ENCODE results near the gene FREY1.

DNA sequence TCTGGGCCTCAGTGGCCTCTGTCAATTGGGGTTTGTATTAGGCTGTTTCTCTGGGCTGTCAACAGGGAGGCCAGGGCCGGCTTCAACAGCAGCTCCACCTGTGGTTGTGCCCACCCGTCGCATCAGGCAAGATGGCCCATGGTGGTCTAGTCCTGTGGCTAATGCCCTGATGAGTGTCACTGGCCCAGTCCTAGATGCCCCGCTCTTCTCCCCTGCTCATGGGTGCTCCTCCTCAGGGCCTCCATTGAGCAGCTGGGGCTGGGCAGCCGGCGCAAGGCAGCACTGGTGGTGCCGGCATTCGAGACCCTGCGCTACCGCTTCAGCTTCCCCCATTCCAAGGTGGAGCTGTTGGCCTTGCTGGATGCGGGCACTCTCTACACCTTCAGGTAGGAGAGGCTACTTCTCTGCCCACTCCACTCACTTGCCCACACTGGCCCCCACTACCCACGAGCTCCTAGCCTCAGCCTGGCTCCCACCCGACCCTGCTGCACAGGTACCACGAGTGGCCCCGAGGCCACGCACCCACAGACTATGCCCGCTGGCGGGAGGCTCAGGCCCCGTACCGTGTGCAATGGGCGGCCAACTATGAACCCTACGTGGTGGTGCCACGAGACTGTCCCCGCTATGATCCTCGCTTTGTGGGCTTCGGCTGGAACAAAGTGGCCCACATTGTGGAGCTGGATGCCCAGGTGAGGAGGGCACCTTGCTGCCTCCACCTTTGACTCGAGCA lies 20.8 kb upstream of the FREY1 start:
- TF ChIP-seq, protein P1, sequence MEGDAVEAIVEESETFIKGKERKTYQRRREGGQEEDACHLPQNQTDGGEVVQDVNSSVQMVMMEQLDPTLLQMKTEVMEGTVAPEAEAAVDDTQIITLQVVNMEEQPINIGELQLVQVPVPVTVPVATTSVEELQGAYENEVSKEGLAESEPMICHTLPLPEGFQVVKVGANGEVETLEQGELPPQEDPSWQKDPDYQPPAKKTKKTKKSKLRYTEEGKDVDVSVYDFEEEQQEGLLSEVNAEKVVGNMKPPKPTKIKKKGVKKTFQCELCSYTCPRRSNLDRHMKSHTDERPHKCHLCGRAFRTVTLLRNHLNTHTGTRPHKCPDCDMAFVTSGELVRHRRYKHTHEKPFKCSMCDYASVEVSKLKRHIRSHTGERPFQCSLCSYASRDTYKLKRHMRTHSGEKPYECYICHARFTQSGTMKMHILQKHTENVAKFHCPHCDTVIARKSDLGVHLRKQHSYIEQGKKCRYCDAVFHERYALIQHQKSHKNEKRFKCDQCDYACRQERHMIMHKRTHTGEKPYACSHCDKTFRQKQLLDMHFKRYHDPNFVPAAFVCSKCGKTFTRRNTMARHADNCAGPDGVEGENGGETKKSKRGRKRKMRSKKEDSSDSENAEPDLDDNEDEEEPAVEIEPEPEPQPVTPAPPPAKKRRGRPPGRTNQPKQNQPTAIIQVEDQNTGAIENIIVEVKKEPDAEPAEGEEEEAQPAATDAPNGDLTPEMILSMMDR (IDR thresholded peaks at IDR 0.05) = no peak
- no peak for TF ChIP-seq EZH2 (IDR thresholded peaks at IDR 0.05)
